Activated T-helper 2 cell treated with anti-CD3 and anti-CD28 coated beads, Interferon-gamma antibody, Interleukin-2, Interleukin-4, amounts not matched to agents 10 μg/mL and 5 μg/mL and 100 μg/mL, durations not matched to agents 14 hours and 24 hours and 36 hours (primary cell): ENCODE results near the gene MTG2. TPM values are rescaled to one million over a fixed set of nuclear protein-coding genes. Genes with fewer than 3 reads are reported as not detected.

Source experiments
- DNase-seq: peaks from one replicate; pipeline ENCODE4 v3.0.0; 2021; ENCODE audit warnings: low spot score
- H3K27ac Mint-ChIP-seq: one replicate; pipeline ENCODE4 v1.8.0; 2021; ENCODE audit warnings: mixed read lengths
- H3K27me3 Mint-ChIP-seq: one replicate; pipeline ENCODE4 v1.8.0; 2021; ENCODE audit warnings: low read depth, mixed read lengths
- H3K36me3 Mint-ChIP-seq: one replicate; pipeline ENCODE4 v1.8.0; 2021; ENCODE audit warnings: low read depth, mixed read lengths
- H3K4me1 Mint-ChIP-seq: one replicate; pipeline ENCODE4 v1.8.0; 2021; ENCODE audit warnings: low read depth, mixed read lengths
- H3K4me3 Mint-ChIP-seq: one replicate; pipeline ENCODE4 v1.8.0; 2021; ENCODE audit warnings: low read depth, mild to moderate bottlenecking, moderate library complexity, mixed read lengths
- H3K9me3 Mint-ChIP-seq: one replicate; pipeline ENCODE4 v1.8.0; 2021; ENCODE audit warnings: mixed read lengths
- intact Hi-C: fragments of 100-400 bp; cut with micrococcal nuclease; formaldehyde crosslinking; loops from one replicate; pipeline ENCODE4 v1.15.1; 2023
- total RNA-seq: library from RNA; stranded (reverse); gene quantifications from 2 replicates; pipeline ENCODE4 v1.2.3, GENCODE V29; 2022

Gene MTG2
- total RNA-seq, 1 donor from 2014 or later = 40.2 TPM

DNA sequence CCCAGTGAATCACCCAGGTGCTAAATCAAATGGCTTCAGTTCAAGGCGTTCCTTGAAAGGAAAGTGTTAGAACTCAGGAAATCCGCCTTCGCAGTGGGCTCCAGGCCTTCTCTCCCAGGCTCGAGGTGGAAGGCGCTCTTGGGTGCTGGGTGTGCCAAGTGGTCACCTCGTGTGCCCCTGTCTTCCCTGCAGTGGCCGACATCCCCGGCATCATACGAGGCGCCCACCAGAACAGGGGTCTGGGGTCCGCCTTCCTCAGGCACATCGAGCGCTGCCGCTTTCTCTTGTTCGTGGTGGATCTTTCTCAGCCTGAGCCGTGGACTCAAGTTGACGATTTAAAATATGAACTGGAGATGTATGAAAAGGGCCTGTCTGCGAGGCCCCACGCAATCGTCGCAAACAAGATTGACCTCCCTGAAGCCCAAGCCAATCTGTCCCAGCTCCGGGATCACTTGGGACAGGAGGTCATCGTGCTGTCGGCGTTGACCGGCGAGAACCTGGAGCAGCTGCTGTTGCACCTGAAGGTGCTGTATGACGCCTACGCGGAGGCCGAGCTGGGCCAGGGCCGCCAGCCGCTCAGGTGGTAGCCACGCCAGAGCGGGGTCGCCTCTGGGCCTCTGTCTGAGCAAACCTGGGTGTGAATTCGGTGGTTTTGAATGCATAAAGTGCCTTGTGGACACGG lies 17.8 kb downstream of the MTG2 start:
- Mint-ChIP-seq H3K4me1 (no peaks in the 10 kb centered on the region), H3K36me3 (peaks cover 43% of the 10 kb centered on the region), H3K9me3 (no peaks in the 10 kb centered on the region), H3K27me3 (no peaks in the 10 kb centered on the region), H3K4me3 (no peak overlapping the region), H3K27ac (no peak overlapping the region)
- no peak for DNase-seq
- intact Hi-C loops = no loop called here

DNA sequence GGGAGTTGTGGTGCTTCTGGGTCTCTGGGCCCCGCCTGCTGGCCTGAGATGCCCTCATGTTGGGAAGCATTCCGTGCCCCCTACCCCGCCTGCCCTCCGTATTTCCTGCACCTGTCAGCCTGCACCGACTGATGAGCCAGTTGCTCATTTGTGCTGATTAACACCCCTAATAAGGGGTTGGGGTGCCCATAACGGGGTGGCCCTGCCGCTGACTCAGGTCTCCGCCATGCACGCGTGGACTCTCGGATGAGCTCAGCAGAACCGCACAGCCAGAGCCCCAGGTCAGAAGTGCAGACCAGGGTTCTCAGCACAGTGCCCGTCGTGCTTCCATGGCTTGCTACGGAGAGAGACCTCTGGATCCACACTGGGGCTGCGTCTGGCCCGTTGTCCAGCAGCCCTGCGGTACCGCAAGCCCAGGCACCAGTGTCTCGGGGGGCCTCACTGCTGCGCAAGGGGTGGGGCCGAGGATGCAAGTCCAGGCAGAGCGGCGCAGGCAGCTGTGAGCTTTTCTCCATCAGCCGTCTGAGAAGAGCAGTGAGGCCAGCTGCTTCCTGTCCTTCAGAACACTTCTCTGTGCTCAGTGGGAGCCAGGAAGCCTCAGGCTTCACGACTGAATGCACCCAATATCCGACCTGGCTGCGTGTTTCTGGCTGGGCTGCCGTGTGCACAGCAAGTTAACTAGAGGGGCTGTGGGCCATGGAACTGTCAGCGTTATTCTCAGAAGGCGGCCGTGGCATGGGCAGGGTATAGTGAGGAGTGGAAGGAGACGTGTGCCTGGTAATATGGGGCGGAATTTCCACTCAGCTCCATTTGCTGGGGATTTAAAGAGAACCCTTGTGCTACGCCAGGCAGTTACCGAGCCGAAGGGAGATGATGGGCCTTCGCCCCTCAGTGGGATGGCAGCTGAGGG lies 18.6 kb downstream of the MTG2 start:
- H3K4me3 Mint-ChIP-seq = no peak overlapping the region
- H3K9me3 Mint-ChIP-seq = no peaks in the 10 kb centered on the region
- H3K36me3 Mint-ChIP-seq = peaks cover 40% of the 10 kb centered on the region
- intact Hi-C loops = no loop called here
- no peaks in the 10 kb centered on the region for H3K4me1 Mint-ChIP-seq
- no peaks in the 10 kb centered on the region for H3K27me3 Mint-ChIP-seq
- DNase-seq = no peak
- no peak overlapping the region for H3K27ac Mint-ChIP-seq

GRCh38 chr20:62202083-62202395 lies 19.2 kb downstream of the MTG2 start:
- H3K9me3 Mint-ChIP-seq = no peaks in the 10 kb centered on the region
- no peak for DNase-seq
- H3K4me1 Mint-ChIP-seq = no peaks in the 10 kb centered on the region
- no peak overlapping the region for H3K4me3 Mint-ChIP-seq
- no peak overlapping the region for H3K27ac Mint-ChIP-seq
- H3K36me3 Mint-ChIP-seq = peaks cover 40% of the 10 kb centered on the region
- intact Hi-C loops = no loop called here
- no peaks in the 10 kb centered on the region for H3K27me3 Mint-ChIP-seq

DNA sequence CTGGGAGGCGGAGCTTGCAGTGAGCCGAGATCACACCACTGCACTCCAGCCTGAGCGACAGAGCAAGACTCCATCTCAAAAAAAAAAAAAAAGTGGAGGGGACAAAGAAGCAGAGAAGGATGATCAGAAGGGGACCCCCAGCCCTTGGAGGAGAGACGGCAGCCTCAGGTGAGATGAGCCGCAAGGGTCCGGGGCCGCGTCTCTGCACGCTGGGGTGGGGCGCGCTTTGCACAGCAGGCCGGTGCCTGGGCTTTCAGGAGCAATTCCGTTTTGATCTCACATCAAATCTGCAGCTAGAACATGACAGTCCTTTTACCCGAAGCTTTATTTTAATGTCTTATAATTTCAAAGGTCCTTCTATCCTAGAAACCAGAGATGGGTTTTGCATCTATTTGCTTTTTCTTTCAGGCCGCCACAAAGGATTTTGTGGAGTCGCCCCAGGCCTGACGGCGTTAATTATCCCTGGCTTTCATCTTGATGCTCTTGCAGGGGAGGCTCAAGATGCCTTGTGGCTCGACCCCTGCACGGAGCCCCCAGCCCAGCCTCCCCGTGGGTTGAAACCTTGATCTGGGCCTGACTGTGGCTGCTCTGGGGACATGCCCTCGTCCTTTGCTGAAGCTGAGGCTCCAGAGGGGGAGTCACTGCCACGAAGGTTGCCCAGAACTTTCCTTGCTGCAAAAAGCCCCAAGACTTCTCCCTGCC lies 20.0 kb downstream of the MTG2 start:
- intact Hi-C loops = no loop called here

DNA sequence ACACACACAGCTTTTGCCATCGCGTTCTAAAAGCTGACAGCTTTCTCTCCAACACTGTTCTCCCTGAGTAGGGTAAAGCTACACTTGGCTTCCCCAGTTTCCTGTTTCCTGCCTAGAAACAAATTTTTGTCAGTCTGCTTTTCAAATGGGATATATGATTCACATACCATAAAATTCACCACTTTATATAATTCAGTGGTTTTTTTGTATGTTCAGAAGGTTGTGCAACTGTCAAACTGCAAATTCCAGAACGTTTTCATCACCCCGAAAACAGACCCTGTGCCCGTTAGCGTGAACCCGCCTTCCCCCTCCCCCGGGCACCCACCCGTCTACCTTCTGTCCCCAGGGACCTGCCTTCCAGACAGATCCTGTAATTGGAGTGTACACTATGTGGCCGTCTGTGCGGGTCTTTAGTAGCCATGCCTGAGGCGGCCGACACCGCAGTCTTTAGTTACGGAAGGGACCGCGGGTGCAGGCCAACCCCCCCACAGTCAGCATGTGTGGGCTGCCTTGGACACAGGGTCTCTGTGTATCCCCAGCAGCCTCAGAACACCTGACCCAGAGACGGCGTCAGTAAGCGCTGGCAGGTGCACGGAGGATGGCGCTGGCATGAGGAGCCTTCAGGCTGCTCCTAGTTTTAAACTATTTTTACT lies 20.7 kb downstream of the MTG2 start:
- Mint-ChIP-seq H3K4me3 (no peak overlapping the region), H3K4me1 (no peaks in the 10 kb centered on the region), H3K9me3 (no peaks in the 10 kb centered on the region), H3K27ac (no peak overlapping the region), H3K27me3 (no peaks in the 10 kb centered on the region), H3K36me3 (peaks cover 32% of the 10 kb centered on the region)
- no peak for DNase-seq
- intact Hi-C loops = no loop called here

More for the DNA sequence above, 20.0 kb downstream of the MTG2 start:
- DNase-seq = no peak
- Mint-ChIP-seq H3K27me3 (no peaks in the 10 kb centered on the region), H3K27ac (no peak overlapping the region), H3K9me3 (no peaks in the 10 kb centered on the region), H3K4me1 (no peaks in the 10 kb centered on the region), H3K4me3 (no peak overlapping the region), H3K36me3 (peaks cover 38% of the 10 kb centered on the region)

DNA sequence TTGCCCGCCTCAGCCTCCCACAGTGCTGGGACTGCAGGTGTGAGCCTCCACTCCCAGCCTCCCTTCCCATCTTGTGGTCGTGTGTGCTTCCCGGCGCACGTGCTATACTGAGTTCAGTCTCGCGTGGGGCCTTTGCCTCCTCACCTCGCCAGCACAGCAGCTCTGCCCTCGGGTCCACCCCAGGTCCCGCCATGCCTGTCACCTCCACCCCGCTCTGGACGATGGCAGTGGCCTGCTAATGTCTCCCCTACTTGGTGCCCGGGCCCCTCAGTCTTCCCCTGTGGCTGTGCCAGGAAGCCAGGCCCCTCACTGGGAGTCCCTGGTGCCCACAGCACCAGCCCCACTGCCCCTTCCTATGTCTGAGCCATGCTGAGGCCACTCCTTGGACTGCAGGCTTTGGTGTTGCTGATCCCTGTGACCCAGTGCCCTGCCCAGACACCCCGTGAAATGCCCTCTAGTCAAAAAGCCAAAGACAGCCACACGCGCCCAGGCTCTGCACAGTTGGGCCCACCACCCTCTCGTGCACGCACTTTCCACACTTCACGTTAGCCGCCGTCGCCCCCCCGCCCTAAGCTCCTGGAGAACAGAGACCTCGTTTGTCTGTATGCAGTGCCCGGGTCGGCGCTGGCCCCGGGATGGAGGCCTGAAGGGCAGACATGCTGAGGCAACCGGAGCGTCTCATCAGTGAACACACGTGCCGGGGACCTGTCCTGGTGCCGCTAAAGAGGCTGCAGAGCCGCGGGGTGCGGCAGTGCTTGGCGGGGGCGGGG lies 23.0 kb downstream of the MTG2 start:
- Mint-ChIP-seq H3K9me3 (no peaks in the 10 kb centered on the region), H3K27me3 (no peaks in the 10 kb centered on the region), H3K4me1 (no peaks in the 10 kb centered on the region), H3K27ac (no peak overlapping the region), H3K36me3 (peaks cover 11% of the 10 kb centered on the region), H3K4me3 (no peak overlapping the region)
- no peak for DNase-seq
- intact Hi-C loops = no loop called here

GRCh38 chr20:62206388-62206775 lies 23.6 kb downstream of the MTG2 start:
- Mint-ChIP-seq H3K36me3 (peaks cover 11% of the 10 kb centered on the region), H3K4me1 (no peaks in the 10 kb centered on the region), H3K9me3 (no peaks in the 10 kb centered on the region), H3K4me3 (no peak overlapping the region), H3K27me3 (no peaks in the 10 kb centered on the region), H3K27ac (no peak overlapping the region)
- intact Hi-C loops = no loop called here
- DNase-seq = no peak

DNA sequence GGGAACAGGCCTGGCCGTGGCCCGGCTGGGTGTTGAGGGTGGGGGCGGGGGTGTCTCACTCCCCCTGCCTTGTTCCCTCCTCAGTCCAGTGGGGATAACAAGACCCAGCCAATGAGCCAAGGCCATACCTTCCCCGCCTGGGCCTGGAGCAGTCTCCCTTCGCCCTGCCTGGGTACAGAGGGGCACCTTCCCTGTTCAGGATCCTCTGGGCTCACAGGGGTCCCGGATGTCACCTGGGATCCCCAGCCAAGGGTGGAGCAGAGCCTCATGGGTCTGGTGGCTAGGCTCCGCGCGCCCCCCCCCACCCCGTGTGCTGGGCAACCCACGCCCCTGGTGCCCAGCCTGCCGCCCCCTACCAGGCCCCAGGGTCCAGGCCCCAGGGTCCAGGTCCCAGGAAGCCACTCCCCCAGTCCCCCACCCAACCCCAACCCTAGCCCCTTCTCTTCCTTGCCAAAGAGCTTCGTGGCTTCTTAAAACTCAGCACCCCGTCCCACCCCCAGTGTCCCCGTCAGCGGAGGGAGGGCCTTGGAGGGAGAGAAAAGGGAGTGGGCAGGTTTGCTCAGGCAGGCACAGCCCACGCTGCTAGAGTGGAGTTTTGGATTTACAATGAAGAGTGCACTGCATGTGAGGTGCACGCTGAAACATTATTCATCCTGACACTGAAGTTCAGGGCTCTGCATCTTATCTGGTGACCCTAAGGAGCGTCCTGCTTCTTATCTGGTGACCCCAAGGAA lies 25.4 kb downstream of the MTG2 start:
- no peak for DNase-seq
- H3K4me3 Mint-ChIP-seq = no peak overlapping the region
- intact Hi-C loops = no loop called here
- H3K27me3 Mint-ChIP-seq = no peaks in the 10 kb centered on the region
- no peak overlapping the region for H3K27ac Mint-ChIP-seq
- no peaks in the 10 kb centered on the region for H3K9me3 Mint-ChIP-seq
- no peaks in the 10 kb centered on the region for H3K4me1 Mint-ChIP-seq
- peaks cover 5% of the 10 kb centered on the region for H3K36me3 Mint-ChIP-seq

- no peaks in the 10 kb centered on the region for H3K36me3 Mint-ChIP-seq
- no peak overlapping the region for H3K27ac Mint-ChIP-seq
Measured at GRCh38 chr20:62208795-62209755, 26.2 kb downstream of the MTG2 start.

DNA sequence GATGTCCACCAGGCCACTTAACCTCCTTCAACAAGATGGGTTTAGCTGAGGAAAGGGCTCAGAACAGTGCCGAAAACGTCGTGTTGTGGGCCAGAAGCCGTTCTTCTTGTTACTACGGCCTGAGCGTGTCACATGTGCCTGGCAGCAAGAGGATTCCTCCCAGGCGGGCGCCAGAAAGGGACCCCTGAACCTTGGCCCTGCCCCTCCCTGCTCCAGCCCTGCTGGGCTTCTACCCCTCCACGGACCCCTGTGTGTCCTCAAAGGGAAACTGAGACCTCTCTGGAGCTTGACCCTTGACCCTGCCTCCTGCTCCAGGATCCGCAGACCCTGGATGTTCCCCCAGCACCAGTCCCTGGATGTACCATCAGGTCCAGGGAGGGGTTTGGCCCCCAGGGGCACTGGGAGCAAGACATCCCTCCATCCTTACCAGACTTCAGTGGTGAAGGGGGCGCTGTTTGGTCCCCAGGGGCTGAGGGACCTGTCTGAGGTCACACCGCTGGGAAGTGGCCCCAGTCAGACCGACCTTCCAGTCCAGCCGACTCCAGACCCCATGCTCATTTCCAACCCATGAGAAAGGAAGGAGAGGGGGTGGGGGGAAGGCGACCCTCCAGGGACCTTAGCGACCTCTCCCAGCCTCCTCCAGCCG lies 27.1 kb downstream of the MTG2 start:
- intact Hi-C loops = no loop called here
- Mint-ChIP-seq H3K27me3 (no peaks in the 10 kb centered on the region), H3K4me1 (no peaks in the 10 kb centered on the region), H3K9me3 (no peaks in the 10 kb centered on the region), H3K27ac (no peak overlapping the region), H3K36me3 (no peaks in the 10 kb centered on the region), H3K4me3 (no peak overlapping the region)
- DNase-seq = no peak

More at GRCh38 chr20:62208795-62209755, 26.2 kb downstream of the MTG2 start:
- intact Hi-C loops = no loop called here
- no peaks in the 10 kb centered on the region for H3K27me3 Mint-ChIP-seq
- H3K9me3 Mint-ChIP-seq = no peaks in the 10 kb centered on the region
- no peak overlapping the region for H3K4me3 Mint-ChIP-seq
- no peaks in the 10 kb centered on the region for H3K4me1 Mint-ChIP-seq
- DNase-seq = no peak

- no peak for DNase-seq
- Mint-ChIP-seq H3K4me3 (no peak overlapping the region), H3K27me3 (no peaks in the 10 kb centered on the region), H3K36me3 (no peaks in the 10 kb centered on the region), H3K4me1 (no peaks in the 10 kb centered on the region), H3K27ac (no peak overlapping the region), H3K9me3 (no peaks in the 10 kb centered on the region)
- intact Hi-C loops = no loop called here
Measured at GRCh38 chr20:62210496-62210855, 27.6 kb downstream of the MTG2 start.
